Measurements from ENCODE around the gene FAM177A1. TPM values are rescaled to one million over a fixed set of nuclear protein-coding genes. Genes with fewer than 3 reads are reported as not detected.

The FAM177A1 gene
- total and polyA plus RNA-seq, 9 of the 15 experiments (the other 6 are each of a cell fraction or from before 2014, with no cell fraction given) = 7.7 to 36.2 (median 29.9) TPM

DNA sequence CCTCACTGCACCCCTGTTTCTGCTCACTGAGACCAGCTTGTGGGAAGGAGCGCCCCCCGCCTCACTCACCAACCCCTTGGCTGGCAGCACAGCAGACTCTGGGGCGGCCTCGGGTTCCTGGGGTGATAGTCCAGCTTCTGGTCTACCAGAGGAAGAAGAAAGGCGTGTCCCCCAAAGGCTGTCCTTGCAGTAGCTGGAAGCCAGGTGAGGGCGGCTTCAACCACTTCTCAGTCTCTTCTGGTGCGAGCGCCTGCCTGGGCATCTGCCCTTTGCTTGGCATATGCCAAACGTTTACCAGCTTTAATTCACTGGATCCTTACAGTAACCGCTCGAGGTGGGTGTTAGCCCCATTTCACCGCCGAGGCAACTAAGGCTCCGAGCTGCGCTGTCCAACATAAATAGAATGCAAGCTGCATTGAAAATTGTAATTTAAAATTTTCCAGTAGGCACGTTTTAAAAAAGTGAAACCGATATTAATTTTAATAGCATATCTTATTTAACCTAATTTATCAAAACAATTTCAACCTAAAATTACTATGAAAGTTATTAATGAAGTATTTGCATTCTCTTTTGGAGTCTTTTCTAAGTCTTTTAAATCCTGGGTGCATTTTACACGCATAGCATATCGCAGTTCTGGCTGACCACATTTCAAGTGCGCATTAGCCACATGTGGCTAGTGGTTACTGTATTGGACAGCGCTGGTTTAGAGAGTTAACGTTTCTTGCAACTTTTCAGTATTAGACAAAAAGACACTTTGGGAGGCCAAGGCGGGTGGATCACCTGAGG, 872 bp downstream of the FAM177A1 start (continued):
- TF ChIP-seq, protein P1, sequence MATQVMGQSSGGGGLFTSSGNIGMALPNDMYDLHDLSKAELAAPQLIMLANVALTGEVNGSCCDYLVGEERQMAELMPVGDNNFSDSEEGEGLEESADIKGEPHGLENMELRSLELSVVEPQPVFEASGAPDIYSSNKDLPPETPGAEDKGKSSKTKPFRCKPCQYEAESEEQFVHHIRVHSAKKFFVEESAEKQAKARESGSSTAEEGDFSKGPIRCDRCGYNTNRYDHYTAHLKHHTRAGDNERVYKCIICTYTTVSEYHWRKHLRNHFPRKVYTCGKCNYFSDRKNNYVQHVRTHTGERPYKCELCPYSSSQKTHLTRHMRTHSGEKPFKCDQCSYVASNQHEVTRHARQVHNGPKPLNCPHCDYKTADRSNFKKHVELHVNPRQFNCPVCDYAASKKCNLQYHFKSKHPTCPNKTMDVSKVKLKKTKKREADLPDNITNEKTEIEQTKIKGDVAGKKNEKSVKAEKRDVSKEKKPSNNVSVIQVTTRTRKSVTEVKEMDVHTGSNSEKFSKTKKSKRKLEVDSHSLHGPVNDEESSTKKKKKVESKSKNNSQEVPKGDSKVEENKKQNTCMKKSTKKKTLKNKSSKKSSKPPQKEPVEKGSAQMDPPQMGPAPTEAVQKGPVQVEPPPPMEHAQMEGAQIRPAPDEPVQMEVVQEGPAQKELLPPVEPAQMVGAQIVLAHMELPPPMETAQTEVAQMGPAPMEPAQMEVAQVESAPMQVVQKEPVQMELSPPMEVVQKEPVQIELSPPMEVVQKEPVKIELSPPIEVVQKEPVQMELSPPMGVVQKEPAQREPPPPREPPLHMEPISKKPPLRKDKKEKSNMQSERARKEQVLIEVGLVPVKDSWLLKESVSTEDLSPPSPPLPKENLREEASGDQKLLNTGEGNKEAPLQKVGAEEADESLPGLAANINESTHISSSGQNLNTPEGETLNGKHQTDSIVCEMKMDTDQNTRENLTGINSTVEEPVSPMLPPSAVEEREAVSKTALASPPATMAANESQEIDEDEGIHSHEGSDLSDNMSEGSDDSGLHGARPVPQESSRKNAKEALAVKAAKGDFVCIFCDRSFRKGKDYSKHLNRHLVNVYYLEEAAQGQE (IDR thresholded peaks at IDR 0.05; ENCODE audit: borderline replicate concordance) = peak; percentile 55
- TF ChIP-seq, protein P1 (CRISPR knock-in tag; IDR thresholded peaks at IDR 0.05; ENCODE audit: low read depth) = no peak
- TF ChIP-seq ZNF444 (CRISPR knock-in tag; IDR thresholded peaks at IDR 0.05) (no peak), MGA (IDR thresholded peaks at IDR 0.05) (peak; percentile 44), ZNF584 (CRISPR knock-in tag; IDR thresholded peaks at IDR 0.05; ENCODE audit: low read depth) (no peak), ZNF124 (CRISPR knock-in tag; IDR thresholded peaks at IDR 0.05) (no peak)

All from K562 (cell line).